Breast epithelium (tissue), 3 donors: Measurements from ENCODE around the gene TMEM106C.

Experiments used
- CTCF ChIP-seq, 3 donors: fragments of 450-650 bp; IDR thresholded peaks; one replicate each; pipeline ENCODE4 v1.5.1; 2016 to 2017; ENCODE audit warnings: antibody characterized with exemption in 3 of 3, mild to moderate bottlenecking in 3 of 3, moderate library complexity in 3 of 3
- POLR2A ChIP-seq: fragments of 450-650 bp; IDR thresholded peaks from one replicate; pipeline ENCODE4 v1.6.1; 2016; ENCODE audit warnings: antibody characterized with exemption, mild to moderate bottlenecking, moderate library complexity

DNA sequence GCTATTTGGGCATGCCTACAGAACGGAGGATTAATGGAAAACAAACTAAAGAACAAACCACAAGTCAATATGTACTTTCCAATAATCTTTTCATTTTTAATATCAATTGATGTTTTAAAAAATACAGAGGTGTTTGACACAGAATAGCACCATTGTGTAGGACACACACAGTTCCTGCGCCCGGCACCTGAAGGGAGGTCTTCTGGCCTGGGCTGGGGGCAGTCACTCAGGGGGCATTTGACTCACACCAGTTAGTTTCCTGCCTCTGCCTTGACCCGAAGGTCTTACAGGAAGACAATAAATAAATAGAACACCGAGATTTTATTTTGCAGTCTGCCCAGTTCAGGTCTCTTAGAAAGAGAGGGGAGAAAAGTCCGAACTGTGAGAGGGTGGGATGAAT, 9.5 kb downstream of the TMEM106C start:
- no peak for TF ChIP-seq POLR2A
- TF ChIP-seq CTCF (IDR thresholded peaks at IDR 0.05) = no peak
